HG02678 (cell line): ENCODE measurements around the gene WWOX.

Experiments used
- ATAC-seq: cut with Tn5 transposase; IDR thresholded peaks from one replicate; pipeline ENCODE4 v1.9.1; 2021; ENCODE audit warnings: mild to moderate bottlenecking, moderate library complexity; ENCODE audit not compliant: unreplicated experiment

Gene WWOX

GRCh38 chr16:78258375-78259065 is 159.1 kb downstream of the WWOX start:
- ATAC-seq = no peak

GRCh38 chr16:78259873-78260272 is 160.4 kb downstream of the WWOX start:
- ATAC-seq = no peak

GRCh38 chr16:78264642-78265041 is 165.2 kb downstream of the WWOX start:
- ATAC-seq = no peak

- no peak for ATAC-seq
Observed at GRCh38 chr16:78269256-78269655, 169.8 kb downstream of the WWOX start.

- ATAC-seq = no peak
Observed at GRCh38 chr16:78271981-78272380, 172.5 kb downstream of the WWOX start.

- no peak for ATAC-seq
Observed at GRCh38 chr16:78274771-78275170, 175.3 kb downstream of the WWOX start.

- no peak for ATAC-seq
Observed at GRCh38 chr16:78275420-78275819, 176.0 kb downstream of the WWOX start.

GRCh38 chr16:78277321-78278055 is 178.0 kb downstream of the WWOX start:
- ATAC-seq = no peak

GRCh38 chr16:78278056-78278450 is 178.6 kb downstream of the WWOX start:
- no peak for ATAC-seq

GRCh38 chr16:78281115-78281514 is 181.7 kb downstream of the WWOX start:
- ATAC-seq = no peak

GRCh38 chr16:78283548-78284251 is 184.2 kb downstream of the WWOX start:
- ATAC-seq = no peak

GRCh38 chr16:78284326-78284725 is 184.9 kb downstream of the WWOX start:
- ATAC-seq = no peak

- ATAC-seq = no peak
Observed at GRCh38 chr16:78284957-78285434, 185.5 kb downstream of the WWOX start.

GRCh38 chr16:78285437-78285922 is 186.0 kb downstream of the WWOX start:
- no peak for ATAC-seq

- no peak for ATAC-seq
Observed at GRCh38 chr16:78286065-78286464, 186.6 kb downstream of the WWOX start.

- no peak for ATAC-seq
Observed at GRCh38 chr16:78288888-78289287, 189.4 kb downstream of the WWOX start.

- ATAC-seq = no peak
Observed at GRCh38 chr16:78289373-78289772, 189.9 kb downstream of the WWOX start.

GRCh38 chr16:78289844-78290277 is 190.4 kb downstream of the WWOX start:
- no peak for ATAC-seq

- ATAC-seq = no peak
Observed at GRCh38 chr16:78290395-78290794, 190.9 kb downstream of the WWOX start.

GRCh38 chr16:78290872-78291591 is 191.6 kb downstream of the WWOX start:
- no peak for ATAC-seq

GRCh38 chr16:78291604-78292003 is 192.2 kb downstream of the WWOX start:
- no peak for ATAC-seq
